Activated CD8-positive, alpha-beta memory T cell treated with anti-CD3 and anti-CD28 coated beads, Interleukin-2, amount 50 U/mL, for 4 hours (primary cell): ENCODE results near the gene SPIB.
A peak's percentile ranks its signal among the peaks of the same experiment; 100 is the strongest.
"Not testable (repeated sequence)": the region's sequence is repeated elsewhere in the genome, so short reads cannot be mapped to it uniquely, and the experiment has no call there.

Source experiments
- DNase-seq: peaks from one replicate; pipeline ENCODE4 v3.0.0-alpha.2; 2020

SPIB gene

DNA sequence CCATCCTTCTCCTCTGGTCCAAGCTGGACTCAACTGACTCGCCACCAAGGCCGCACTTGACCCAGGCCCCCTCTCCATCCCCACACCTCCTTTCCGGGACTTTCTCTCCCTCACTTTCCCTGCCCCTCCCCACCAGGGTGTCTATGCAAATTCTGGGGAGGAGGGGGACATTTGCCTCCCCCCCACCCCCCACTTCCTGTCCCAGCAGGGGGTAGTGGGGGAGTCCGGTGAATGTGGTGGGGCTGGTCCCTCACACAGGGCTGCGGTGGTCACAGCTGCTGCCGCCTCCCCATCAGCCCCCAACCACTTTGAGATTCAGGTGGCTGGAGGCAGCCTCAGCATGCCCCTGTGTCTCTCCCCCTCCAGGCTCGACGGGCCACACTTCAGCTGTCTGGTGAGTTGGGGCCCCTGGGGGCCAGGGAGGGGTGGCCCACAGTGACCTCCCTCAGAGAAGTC lies 870 bp downstream of the SPIB start:
- no peak for DNase-seq

DNA sequence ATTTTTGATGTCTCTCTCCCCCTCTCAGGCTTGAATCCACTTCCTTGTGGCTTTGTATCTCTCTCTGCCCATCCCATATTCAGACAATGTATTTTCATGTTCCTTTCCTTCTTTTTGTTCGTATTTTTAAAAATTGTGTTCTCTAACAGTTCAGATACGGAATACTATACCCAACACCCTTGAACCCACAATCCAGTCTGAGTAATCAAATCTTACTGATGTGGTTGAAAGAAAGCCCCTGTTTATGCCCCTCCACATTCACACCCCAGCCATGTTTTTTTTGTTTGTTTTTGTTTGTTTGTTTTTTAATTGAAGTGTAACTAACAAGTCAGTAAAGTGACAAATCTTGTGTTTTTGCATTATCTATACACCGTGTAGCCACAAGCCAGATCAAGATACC lies 1.4 kb downstream of the SPIB start:
- DNase-seq = no peak

DNA sequence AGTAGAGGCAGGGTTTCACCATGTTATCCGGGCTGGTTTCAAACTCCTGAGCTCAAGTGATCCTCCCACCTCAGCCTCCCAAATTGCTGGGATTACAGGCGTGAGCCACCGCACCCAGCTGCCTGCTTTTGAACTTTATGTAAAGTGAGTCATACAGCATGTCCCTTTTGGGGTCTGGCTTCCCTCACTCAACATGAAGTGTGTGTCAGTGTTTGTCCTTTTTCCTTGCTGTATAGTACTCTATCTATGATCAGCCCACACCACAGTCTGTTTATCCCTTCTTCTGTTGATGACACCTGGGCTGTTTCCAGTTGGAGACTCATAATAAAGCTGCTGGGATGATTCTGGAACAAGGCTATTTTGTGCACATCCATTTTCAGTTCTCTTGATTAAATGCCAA lies 2.1 kb downstream of the SPIB start:
- DNase-seq = no peak

DNA sequence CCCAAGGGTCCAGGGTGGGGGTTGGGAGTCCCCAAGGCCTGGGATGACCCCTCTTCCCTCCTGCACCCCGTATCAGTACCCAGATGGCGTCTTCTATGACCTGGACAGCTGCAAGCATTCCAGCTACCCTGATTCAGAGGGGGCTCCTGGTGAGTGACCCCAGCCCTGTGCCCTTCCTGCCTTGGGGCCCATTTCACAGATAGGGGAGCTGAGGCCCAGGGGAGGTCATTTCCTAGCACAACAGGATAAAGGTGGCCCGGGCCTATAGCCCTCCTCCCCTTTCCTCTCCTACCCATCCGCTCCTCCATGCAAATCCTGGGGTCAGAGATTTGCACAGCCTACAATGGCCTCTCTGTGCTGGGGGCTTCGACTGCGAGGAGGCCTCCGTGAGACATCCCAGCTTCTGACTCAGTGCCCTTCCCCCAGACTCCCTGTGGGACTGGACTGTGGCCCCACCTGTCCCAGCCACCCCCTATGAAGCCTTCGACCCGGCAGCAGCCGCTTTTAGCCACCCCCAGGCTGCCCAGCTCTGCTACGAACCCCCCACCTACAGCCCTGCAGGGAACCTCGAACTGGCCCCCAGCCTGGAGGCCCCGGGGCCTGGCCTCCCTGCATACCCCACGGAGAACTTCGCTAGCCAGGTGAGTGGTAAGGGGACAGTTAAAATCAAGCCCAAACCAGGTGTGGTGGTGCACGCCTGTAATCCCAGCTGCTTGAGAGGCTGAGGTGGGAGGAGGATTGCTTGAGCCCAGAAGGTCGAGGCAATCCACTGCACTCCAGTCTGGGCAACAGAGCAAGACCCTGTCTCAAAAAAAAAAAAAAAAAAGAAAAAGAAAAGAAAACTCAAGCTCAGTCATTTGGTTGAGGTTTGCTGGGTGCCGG lies 3.9 kb downstream of the SPIB start:
- DNase-seq = no peak

DNA sequence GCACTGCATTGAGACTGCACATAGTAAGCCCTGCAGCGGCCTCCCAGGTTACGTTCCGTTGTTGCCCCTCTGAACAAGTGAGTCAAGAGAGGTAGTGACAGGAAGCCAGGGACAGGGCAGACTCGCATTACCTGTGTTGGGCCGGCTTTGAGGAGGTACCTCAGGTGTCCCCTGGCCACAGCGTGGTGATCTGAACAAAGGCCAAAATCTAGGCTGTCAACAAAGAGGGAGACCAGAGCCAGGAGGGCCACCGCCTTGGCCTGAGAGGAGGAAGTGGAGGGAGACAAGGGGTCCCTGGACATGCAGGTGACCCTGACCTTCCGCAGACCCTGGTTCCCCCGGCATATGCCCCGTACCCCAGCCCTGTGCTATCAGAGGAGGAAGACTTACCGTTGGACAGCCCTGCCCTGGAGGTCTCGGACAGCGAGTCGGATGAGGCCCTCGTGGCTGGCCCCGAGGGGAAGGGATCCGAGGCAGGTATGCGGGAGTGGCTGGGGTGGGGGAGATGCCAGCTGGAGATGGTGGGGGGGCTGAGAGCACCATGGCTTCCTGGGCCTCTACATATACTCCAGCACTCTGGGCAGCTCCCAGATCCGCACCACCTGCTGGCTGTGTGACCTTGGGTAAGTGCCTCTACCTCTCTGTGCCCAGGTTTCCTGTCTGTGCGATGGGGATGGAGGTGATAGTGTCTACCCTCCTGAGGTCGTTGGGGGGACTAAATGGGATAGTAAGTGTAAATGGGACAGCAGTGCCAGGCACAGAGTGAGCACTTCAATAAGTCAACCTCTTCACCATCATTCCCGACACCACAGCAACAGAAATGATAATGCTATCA lies 4.8 kb downstream of the SPIB start:
- no peak for DNase-seq

DNA sequence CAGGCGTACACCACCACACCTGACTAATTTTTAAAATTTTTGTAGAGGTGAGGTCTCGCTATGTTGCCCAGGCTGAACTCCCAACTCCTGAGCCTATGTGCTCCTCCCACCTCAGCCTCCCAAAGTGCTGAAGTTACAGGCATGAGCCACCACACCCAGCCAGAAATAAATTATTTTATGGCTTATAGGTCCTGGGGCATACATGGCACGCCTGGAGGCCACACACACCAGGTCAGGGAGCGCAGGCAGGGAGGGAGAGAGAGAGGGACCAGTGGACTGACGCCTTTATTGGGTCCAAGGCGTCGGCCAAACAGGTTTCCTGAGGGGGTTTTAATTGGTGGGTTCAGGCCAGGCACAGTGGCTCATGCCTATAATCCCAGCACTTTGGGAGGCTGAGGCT lies 6.8 kb downstream of the SPIB start:
- no peak for DNase-seq

DNA sequence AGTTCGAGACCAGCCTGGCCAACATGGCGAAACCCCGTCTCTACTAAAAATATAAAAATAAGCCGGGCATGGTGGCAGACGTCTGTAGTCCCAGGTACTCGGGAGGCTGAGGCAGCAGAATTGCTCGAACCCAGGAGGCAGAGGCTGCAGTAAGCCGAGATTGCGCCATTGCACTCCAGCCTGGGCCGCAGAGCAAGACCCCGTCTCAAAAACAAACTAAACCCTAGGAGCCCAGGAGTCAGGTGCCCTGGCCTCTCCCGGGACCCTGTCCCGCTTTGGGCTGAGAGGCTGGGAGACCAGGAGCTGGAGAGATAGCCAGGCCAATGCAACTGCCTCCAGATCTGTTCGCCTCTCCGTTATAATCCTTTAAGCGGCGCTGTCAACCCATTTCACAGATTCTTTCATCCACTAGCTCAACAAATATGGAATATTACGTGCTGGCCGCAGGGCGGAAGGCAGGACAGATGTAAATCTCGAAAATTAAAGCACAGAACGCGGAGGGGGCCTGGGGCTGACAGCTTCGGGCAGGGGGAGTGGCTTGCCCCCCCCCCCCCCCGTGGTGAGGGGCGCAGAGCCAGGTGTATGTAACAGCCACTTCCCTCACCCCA lies 8.7 kb downstream of the SPIB start:
- no peak for DNase-seq

DNA sequence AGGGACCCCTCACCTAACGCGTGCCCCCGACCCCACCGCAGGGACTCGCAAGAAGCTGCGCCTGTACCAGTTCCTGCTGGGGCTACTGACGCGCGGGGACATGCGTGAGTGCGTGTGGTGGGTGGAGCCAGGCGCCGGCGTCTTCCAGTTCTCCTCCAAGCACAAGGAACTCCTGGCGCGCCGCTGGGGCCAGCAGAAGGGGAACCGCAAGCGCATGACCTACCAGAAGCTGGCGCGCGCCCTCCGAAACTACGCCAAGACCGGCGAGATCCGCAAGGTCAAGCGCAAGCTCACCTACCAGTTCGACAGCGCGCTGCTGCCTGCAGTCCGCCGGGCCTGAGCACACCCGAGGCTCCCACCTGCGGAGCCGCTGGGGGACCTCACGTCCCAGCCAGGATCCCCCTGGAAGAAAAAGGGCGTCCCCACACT lies 9.3 kb downstream of the SPIB start:
- DNase-seq = no peak

DNA sequence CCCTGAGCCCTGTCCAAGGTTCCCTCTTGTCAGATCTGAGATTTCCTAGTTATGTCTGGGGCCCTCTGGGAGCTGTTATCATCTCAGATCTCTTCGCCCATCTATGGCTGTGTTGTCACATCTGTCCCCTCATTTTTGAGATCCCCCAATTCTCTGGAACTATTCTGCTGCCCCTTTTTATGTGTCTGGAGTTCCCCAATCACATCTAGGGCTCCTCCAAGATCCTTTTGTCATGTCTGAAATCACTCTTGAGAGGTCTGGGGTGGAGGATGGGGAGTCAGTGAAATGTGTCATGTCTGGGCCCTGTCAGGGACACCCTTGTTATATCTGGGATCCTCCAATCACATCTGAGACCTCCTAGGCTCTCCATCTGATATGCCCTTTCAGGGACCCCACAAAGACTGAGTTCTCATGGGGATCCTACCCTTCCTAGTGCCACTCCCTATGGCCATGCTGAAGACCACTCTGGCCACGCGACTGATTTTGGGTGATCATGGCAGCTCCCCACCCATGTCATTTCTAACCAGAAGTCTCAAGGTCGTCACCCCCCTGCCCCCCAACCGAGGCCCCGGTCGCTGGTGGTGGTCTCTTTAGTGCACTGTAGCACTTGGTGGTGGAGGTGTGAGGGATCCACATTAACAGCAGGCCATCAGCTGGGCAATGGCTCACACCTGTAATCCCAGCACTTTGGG lies 10.2 kb downstream of the SPIB start:
- no peak for DNase-seq

DNA sequence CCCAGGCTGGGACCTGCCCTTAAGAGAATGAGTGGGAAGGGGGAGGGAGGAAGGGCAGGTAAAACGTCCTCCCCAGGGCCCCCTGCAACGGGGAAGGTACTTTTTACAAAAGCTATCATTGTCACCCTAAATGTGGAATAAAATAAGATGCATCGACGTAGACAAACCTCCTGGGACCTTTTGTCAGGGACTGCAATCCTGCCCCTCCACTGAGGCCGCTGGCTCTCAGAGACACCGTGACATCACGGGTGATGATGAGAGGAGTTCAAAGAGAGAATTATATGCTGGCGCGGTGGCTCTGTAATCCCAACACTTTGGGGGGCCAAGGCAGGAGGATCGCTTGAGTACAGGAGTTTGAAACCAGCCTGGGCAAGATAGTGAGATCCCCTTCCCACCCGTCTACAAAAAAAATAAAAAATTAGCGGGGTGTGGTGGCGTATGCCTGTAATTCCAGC lies 12.2 kb downstream of the SPIB start:
- DNase-seq = no peak

DNA sequence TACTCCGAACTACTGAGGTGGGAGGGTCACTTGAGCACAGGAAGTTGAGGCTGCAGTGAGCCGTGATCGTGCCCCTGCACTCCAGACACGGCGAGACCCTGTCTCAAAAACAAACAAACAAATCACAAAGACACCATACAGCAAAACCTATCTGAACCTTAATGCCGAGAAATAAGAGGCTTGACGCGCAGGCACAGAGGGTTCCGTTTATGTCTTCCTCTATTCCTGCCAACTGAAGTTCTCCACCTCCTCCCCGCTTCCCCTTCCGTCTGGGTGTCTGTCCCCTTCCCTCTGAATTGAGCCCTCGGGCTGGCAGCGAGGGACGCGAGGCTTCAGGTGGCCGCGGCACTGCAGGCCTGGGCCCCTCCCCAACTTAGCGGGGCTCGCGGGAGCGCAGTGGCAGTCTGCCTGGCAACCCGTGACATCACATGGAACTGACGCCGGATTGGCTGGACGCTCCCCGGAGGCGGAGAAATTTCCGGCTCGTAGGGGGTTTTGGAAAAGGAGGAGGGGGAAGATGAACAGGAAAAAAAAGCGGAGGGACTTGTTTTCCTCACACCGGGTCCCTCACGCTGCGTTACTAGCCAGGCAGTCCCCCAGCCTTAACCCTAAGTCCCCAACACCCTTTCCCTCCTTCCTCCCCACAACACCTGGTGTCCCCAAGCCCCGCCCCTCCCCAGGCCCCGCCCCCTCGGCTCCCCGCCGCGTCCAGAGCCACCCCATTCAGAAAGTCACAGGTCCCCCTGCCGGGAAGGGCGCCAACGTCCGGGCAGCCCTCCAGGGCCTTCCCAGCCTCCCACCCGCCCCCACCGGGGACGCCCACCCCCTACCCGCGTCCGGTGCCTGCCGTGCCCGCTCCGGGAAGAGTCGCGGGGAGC lies 12.8 kb downstream of the SPIB start:
- peak; percentile 89 for DNase-seq

DNA sequence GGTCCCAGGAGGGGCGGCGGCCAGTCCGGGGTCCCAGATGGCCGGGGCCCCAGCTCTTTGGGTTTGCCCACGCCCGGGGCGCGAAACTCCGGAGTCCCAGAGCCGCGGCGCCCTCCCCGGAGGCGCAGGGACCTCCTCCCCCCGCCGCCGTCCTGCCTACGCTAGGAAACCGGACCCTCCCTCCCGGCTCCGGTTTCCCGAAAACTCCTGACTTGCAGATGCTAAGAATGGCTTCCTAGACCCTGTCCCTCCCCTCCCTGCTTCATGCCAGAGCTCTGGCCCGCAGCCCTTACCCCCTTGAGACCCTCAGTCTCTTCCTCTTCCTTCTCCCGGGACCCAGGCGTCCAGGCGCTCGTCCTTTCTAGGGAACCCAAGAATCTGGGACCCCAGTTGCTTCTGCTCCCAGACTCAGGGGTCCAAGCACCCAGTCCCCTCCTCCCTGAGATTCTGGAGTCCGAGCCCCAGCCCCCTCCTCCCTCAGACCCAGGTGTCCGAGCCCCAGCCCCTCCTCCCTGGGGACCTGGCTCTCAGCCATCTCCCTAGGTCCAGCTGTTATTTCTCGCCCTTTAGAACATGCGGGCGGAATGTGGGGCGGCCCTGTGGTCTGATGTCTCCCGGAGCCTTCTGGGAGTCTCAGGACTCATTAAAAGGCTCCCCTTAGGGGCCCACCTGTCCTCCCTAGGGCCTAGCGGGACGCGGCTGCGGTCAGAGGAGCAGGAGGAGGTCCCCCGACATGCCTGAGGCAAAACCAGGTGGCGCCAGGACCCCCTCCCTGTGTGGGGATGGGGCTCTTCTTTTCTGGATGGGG lies 13.7 kb downstream of the SPIB start, which contains the start of gene MYBPC2:
MYBPC2 (plus strand) TSS at position 672 of the 808 bp plus-strand sequence; CDS start at position 734, 62 bp downstream.
- no peak for DNase-seq

DNA sequence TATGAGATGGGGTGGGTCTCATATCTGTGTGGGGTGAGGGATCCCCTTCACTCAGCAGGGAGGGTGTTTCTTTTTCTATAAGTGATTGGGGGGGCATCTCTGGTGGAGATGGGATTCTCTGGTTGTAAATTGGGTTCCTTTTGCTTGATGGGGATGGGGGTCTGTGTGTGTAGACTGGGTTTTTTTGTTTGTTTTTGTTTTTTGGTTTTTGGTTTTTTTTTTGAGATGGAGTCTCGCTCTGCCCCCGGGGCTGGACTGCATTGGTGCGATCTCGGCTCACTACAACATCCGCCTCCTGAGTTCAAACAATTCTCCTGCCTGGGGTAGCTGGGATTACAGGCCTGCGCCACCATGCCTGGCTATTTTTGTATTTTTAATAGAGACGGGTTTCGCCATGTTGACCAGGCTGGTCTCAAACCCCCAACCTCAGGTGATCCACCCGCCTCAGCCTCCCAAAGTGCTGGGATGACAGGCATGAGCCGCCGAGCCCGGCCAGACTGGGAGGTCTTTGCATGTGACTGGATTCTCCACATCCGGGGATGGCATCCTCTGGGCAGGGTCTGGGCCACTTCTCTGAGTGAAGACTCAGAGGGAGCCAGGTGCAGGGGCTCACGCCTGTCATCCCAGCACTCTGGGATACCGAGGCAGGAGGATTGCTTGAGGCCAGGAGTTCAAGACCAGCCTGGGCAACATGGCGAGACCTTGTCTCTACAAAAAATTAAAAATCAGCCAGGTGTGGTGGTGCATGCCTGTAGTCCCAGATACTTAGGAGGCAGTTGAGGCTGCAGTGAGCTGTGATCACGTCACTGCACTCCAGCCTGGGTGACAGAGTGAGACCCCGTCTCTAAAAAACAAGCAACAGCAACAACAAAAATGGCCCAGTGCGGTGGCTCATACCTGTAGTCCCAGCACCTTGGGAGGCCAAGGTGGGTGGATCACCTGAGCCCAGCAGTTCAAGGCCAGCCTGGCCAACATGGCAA lies 14.8 kb downstream of the SPIB start:
- no peak for DNase-seq

DNA sequence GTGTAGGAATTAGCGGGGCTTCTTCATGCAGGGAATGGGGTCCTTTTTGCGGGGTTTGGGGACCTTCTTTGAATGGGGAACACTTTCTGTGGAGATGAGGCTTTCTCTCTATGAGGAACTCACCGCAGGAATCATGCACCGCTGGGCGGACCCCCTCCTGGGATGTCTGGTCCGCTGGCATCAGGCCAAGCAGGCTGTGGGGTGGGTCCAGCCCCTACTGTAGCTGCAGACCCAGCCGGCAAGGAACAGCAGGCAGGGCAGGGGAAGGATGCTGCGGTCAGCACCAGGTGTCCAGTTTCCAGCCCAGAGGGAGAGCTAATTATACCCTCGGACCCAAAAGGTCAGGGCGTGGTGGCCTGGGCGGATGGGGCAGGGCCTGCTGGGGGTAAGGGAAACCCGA lies 15.8 kb downstream of the SPIB start:
- DNase-seq = no peak

DNA sequence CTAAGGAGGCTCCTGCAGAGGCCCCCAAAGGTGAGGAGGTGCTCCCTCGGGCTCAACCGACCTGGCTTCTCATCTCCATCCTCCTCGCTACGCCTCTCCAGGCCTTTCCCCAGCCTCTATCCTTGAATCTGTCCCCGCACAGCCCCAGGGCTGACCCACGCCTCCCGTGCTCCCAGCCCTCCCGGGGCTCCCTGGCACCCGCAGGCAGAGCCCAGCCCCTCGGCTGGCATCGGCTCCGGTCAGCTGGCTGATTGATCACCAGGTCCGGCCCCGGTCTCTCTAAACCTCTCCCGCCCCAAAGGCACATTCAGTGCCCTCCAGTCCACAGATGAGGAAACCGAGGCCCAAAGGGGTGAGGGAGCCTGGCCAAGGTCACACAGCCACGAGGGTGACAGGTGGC lies 16.5 kb downstream of the SPIB start:
- no peak for DNase-seq

DNA sequence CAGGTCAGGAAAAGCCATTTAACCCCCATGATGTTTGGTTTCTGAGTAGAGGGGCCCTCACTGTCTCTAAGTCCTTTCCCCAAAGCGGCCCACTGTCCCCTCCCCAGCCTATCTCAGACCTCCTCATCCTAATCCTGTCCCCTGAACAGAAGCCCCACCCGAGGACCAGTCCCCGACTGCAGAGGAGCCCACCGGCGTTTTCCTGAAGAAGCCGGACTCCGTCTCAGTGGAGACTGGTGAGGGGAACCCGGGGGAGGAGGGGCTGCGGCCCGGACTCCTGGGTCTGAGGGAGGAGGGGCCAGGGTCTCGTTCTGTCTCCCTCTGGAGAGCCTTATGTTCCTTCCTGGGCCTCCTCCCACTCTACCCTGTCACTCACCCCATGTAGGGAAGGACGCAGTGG lies 16.9 kb downstream of the SPIB start:
- no peak for DNase-seq

DNA sequence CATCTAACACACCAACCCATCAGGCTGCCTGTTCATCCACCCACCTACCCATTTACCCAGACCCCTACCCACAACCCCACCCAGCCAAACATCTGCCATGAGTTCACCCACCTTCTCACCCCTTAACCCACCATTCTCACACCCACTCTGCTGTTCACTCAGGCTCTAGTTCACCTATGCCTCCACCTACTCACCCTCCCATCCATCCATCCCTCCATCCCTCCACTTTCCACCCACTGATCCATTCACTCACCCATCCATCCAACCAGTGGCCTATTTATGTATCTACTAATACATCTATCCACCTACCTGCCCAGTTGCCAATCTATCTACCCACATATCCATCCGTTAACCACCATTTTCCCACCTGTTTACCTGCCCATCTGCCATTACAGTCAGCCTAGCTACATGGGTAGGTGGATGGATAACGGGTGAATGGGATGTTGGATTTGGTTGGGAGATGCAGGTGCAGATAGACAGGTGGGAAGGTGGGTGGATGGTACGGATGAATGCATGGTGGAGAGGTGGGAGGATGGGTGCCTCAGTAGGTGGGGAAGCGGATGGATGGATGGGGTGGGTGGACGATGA lies 19.2 kb downstream of the SPIB start:
- DNase-seq = no peak

DNA sequence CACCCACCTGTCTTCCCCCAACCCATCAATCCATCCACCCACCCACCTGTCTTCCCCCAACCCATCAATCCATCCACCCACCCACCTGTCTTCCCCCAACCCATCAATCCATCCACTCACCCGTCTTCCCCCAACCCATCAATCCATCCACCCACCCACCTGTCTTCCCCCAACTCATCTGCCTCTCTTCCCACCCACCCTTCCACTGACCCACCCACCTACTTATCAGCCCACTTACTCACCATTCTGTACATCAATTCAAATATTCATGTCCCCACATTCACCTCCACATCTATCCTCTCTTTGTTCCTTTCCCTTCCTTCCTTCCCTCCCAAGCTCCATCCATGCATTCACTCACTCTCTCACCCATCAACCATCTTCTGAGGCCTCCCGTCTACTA lies 20.4 kb downstream of the SPIB start:
- DNase-seq = not testable (repeated sequence)

DNA sequence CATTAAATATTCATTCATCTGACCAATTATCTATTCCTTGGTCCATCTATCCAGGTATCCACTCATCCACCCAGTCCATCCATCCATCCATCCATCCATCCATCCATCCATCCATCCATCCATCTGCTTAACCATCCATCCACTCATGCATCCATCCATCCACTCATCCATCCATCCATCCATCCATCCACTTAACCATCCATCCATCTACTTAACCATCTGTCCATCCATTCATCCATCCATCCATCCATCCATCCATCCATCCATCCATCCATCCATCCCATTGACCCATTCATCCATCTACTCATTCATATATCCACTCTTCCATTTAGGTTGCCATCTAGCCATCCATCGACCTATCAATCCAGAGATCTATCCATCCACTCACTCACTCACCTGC lies 25.3 kb downstream of the SPIB start:
- no peak for DNase-seq
